Endothelial cell of umbilical vein (primary cell): ENCODE results near the gene PLEKHG5. TPM values are rescaled to one million over a fixed set of nuclear protein-coding genes. Genes with fewer than 3 reads are reported as not detected.

Experiments used
- BruUV-seq: library from RNA; stranded (reverse); fragments of 400-500 nt; replicated peaks from 2 replicates; lab custom pipeline; 2021; lab: Mats Ljungman, UMichigan
- CTCF ChIA-PET: fragments of 300-600, 350-600 bp; sonication (Branson Sonifier 250); formaldehyde crosslinking; loops from one replicate; lab custom pipeline; 2021; ENCODE audit warnings: antibody characterized with exemption, inconsistent platforms; lab: Charles Lee
- POLR2A ChIA-PET: fragments of 300-600, 350-600 bp; sonication (Branson Sonifier 250); formaldehyde crosslinking; loops from one replicate; lab custom pipeline; 2021; ENCODE audit warnings: antibody characterized with exemption, inconsistent platforms; lab: Charles Lee
- DNase-seq: peaks from one replicate; pipeline ENCODE4 v3.0.0-alpha.2; 2011; ENCODE audit warnings: low read depth, low spot score
- FAIRE-seq: peaks from 2 replicates; lab custom pipeline; 2011; peaks lifted over from hg19 to GRCh38; lab: Jason Lieb, UNC
- H2AFZ ChIP-seq: 2 replicates; pipeline ENCODE4 v1.6.0; 2012; ENCODE audit warnings: low read depth, low read length, control low read depth, inconsistent platforms
- H3K27ac ChIP-seq: 2 replicates; pipeline ENCODE4 v1.5.1; 2011; ENCODE audit warnings: low read depth, mild to moderate bottlenecking, control low read depth, low read length, moderate library complexity; ENCODE audit not compliant: insufficient read depth
- H3K27me3 ChIP-seq, 2 experiments: 2 replicates each; pipeline versions ENCODE4 v1.6.0 to v1.6.1; 2011; ENCODE audit warnings: low read length in 2 of 2, mixed read lengths in 1 of 2; ENCODE audit not compliant: control insufficient read depth in 2 of 2, insufficient read depth in 2 of 2
- H3K36me3 ChIP-seq, 2 experiments: 2 replicates in 1 of 2; 3 replicates in 1 of 2; pipeline ENCODE4 v1.5.1; 2011; ENCODE audit warnings: low read length in 2 of 2, mild to moderate bottlenecking in 1 of 2, moderate library complexity in 1 of 2; ENCODE audit not compliant: control insufficient read depth in 2 of 2, insufficient read depth in 2 of 2; ENCODE audit errors: extremely low read depth in 1 of 2
- H3K4me1 ChIP-seq: 3 replicates; pipeline ENCODE4 v1.5.1; 2011; ENCODE audit warnings: mild to moderate bottlenecking, low read length; ENCODE audit not compliant: control insufficient read depth, insufficient read depth; ENCODE audit errors: extremely low read depth
- H3K4me2 ChIP-seq: 2 replicates; pipeline ENCODE4 v1.6.1; 2011; ENCODE audit warnings: low read length, control low read depth, mixed read lengths; ENCODE audit not compliant: insufficient read depth
- H3K4me3 ChIP-seq, 3 experiments: fragments of 200-600 bp in 1 of 3; sonication (generic), shearing (Covaris generic) in 1 of 3; replicated peaks in 1 of 3; 2 replicates each; pipeline ENCODE4 v1.5.1; 2011 to 2016; ENCODE audit warnings: control low read depth in 3 of 3, low read length in 3 of 3, mild to moderate bottlenecking in 2 of 3, inconsistent platforms in 1 of 3, low read depth in 1 of 3, moderate library complexity in 1 of 3; ENCODE audit not compliant: insufficient read depth in 1 of 3
- H3K79me2 ChIP-seq: 2 replicates; pipeline ENCODE4 v1.6.0; 2012; ENCODE audit warnings: low read length, inconsistent platforms; ENCODE audit not compliant: control insufficient read depth, insufficient read depth
- H3K9ac ChIP-seq: replicated peaks from 2 replicates; pipeline ENCODE3; 2011; ENCODE audit warnings: low read length, control low read depth; ENCODE audit not compliant: insufficient read depth; ENCODE audit errors: extremely low read depth
- H3K9me1 ChIP-seq: replicated peaks from 3 replicates; pipeline ENCODE4 v1.6.0; 2011; ENCODE audit warnings: mild to moderate bottlenecking, low read length; ENCODE audit not compliant: control insufficient read depth, insufficient read depth; ENCODE audit errors: extremely low read depth
- H3K9me3 ChIP-seq: replicated peaks from 2 replicates; pipeline ENCODE4 v1.5.1; 2012; ENCODE audit warnings: low read length, inconsistent platforms; ENCODE audit not compliant: control insufficient read depth, insufficient read depth
- H4K20me1 ChIP-seq: replicated peaks from 2 replicates; pipeline ENCODE3; 2011; ENCODE audit warnings: mild to moderate bottlenecking, low read length; ENCODE audit not compliant: control insufficient read depth, insufficient read depth; ENCODE audit errors: extremely low read depth
- CTCF ChIP-seq, 2 donors: IDR thresholded peaks; 1 replicate in 1 of 2; 2 replicates in 1 of 2; pipeline ENCODE4 v1.5.1; 2011; ENCODE audit warnings: low read length in 2 of 2, mild to moderate bottlenecking in 2 of 2, moderate library complexity in 2 of 2, control low read depth in 1 of 2, inconsistent platforms in 1 of 2, low read depth in 1 of 2; ENCODE audit not compliant: insufficient read depth in 1 of 2; ENCODE audit errors: extremely low read depth in 1 of 2
- EZH2 ChIP-seq: IDR thresholded peaks from 2 replicates; pipeline ENCODE4 v1.6.1; 2012; ENCODE audit warnings: borderline replicate concordance, low read depth, mild to moderate bottlenecking, moderate library complexity, low read length, inconsistent platforms; ENCODE audit not compliant: severe bottlenecking
- MAX ChIP-seq: IDR thresholded peaks from 2 replicates; pipeline ENCODE4 v1.6.1; 2011; ENCODE audit not compliant: insufficient read depth, insufficient read length
- dilution Hi-C: fragments of 300-500 bp; cut with MboI; formaldehyde crosslinking; loops from one replicate; pipeline ENCODE4 v1.15.0; 2019; ENCODE audit warnings: low sequenced_read_pairs; ENCODE audit not compliant: extremely low pct_ligation_motif_present
- intact Hi-C: fragments of 100-400 bp; cut with micrococcal nuclease; formaldehyde crosslinking; loops from one replicate; pipeline ENCODE4 v1.10.0; 2022
- polyA plus RNA-seq, 4 experiments: library from polyadenylated mRNA; depleted of rRNA in 3 of 4; stranded (reverse) in 3 of 4; unstranded in 1 of 4; fragments of >200 nt; gene quantifications; 2 replicates each; pipeline versions ENCODE4 v1.2.1 to v1.2.3, GENCODE V29; 2011 to 2012; ENCODE audit warnings: missing spikeins in 1 of 4
- total RNA-seq: library from RNA; stranded (reverse); gene quantifications from 2 replicates; pipeline ENCODE4 v1.2.3, GENCODE V29; 2021

The PLEKHG5 gene
- total and polyA plus RNA-seq, 2 donors (not counting 3 experiments of a cell fraction or from before 2014, with no cell fraction given), result 30.6 to 56.9 TPM

- no peak for TF ChIP-seq CTCF (IDR thresholded peaks at IDR 0.05; ENCODE audit: extremely low read depth in 1 of 2, insufficient read depth in 1 of 2, low read depth in 1 of 2, low read length in 2 of 2)
- no peak for TF ChIP-seq MAX
- TF ChIP-seq EZH2, result no peak
- dilution Hi-C loops, result no loop called here
- no peak overlapping the region for H2AFZ ChIP-seq
Observed at GRCh38 chr1:6462412-6463119, 28.9 kb downstream of the PLEKHG5 start.

More at GRCh38 chr1:6462412-6463119, 28.9 kb downstream of the PLEKHG5 start:
- intact Hi-C loops, result no loop called here
- ChIA-PET CTCF (interaction anchor here (1.0 to 1.2 kb wide), 3 partner anchors 22 to 218 kb away, joined by 3 to 4 read pairs (median 3); no protein-coding TSS in a partner anchor), POLR2A (no interaction called here)
- H3K4me1 ChIP-seq, result no peaks in the 10 kb centered on the region
- FAIRE-seq, result no peak
- H3K4me2 ChIP-seq, result no peak overlapping the region
- H3K36me3 ChIP-seq, result peaks cover 9 to 19% of the 10 kb centered on the region in 2 experiments
- no peaks in the 10 kb centered on the region for H3K27me3 ChIP-seq
- H3K79me2 ChIP-seq, result no peaks in the 10 kb centered on the region
- H3K9me3 ChIP-seq, result no peaks in the 10 kb centered on the region
- H3K27ac ChIP-seq, result no peak overlapping the region
- no TSS peak for BruUV-seq
- no peak overlapping the region for H3K9ac ChIP-seq
- DNase-seq, result no peak
- H3K9me1 ChIP-seq, result no peaks in the 10 kb centered on the region
- H4K20me1 ChIP-seq, result no peaks in the 10 kb centered on the region
- no peak overlapping the region for H3K4me3 ChIP-seq
